HG03378 (cell line): ENCODE measurements around the gene AUTS2.

Source experiments
- ATAC-seq: cut with Tn5 transposase; IDR thresholded peaks from one replicate; pipeline ENCODE4 v1.9.1; 2021; ENCODE audit warnings: mild to moderate bottlenecking, moderate library complexity; ENCODE audit not compliant: unreplicated experiment

AUTS2 gene

GRCh38 chr7:70094831-70095230 lies 496.6 kb downstream of the AUTS2 start:
- no peak for ATAC-seq

- no peak for ATAC-seq
These were observed 499.4 kb downstream of the AUTS2 start for GRCh38 chr7:70097645-70098044.

GRCh38 chr7:70098133-70098561 lies 499.9 kb downstream of the AUTS2 start:
- ATAC-seq = no peak

- no peak for ATAC-seq
These were observed 500.8 kb downstream of the AUTS2 start for GRCh38 chr7:70098905-70099672.

GRCh38 chr7:70104243-70104642 lies 506.0 kb downstream of the AUTS2 start:
- ATAC-seq = no peak

- no peak for ATAC-seq
These were observed 514.8 kb downstream of the AUTS2 start for GRCh38 chr7:70113078-70113477.

- no peak for ATAC-seq
These were observed 515.3 kb downstream of the AUTS2 start for GRCh38 chr7:70113536-70113935.

- no peak for ATAC-seq
These were observed 516.5 kb downstream of the AUTS2 start for GRCh38 chr7:70114806-70115205.

GRCh38 chr7:70116244-70116643 lies 518.0 kb downstream of the AUTS2 start:
- no peak for ATAC-seq

- no peak for ATAC-seq
These were observed 518.6 kb downstream of the AUTS2 start for GRCh38 chr7:70116867-70117266.

- no peak for ATAC-seq
These were observed 522.6 kb downstream of the AUTS2 start for GRCh38 chr7:70120851-70121250.

GRCh38 chr7:70131817-70132216 lies 533.5 kb downstream of the AUTS2 start:
- ATAC-seq = no peak

- no peak for ATAC-seq
These were observed 534.1 kb downstream of the AUTS2 start for GRCh38 chr7:70132226-70132851.

- no peak for ATAC-seq
These were observed 534.8 kb downstream of the AUTS2 start for GRCh38 chr7:70132852-70133690.

- ATAC-seq = no peak
These were observed 535.9 kb downstream of the AUTS2 start for GRCh38 chr7:70134029-70134770.

GRCh38 chr7:70135656-70136055 lies 537.4 kb downstream of the AUTS2 start:
- no peak for ATAC-seq

- ATAC-seq = no peak
These were observed 538.9 kb downstream of the AUTS2 start for GRCh38 chr7:70137126-70137525.

GRCh38 chr7:70142247-70142932 lies 544.1 kb downstream of the AUTS2 start:
- ATAC-seq = no peak

GRCh38 chr7:70143075-70144044 lies 545.1 kb downstream of the AUTS2 start:
- no peak for ATAC-seq
